CD4-positive, alpha-beta T cell treated with Interleukin-12 subunit alpha and Interleukin-12 subunit beta, for 1 hour (primary cell): ENCODE measurements around the gene PTGR2.
"Not testable (repeated sequence)": the region's sequence is repeated elsewhere in the genome, so short reads cannot be mapped to it uniquely, and the experiment has no call there.

Source experiments
- DNase-seq: peaks from one replicate; pipeline ENCODE4 v3.0.0-alpha.2; 2020

PTGR2 gene

GRCh38 chr14:73887694-73888459, 36.2 kb downstream of the PTGR2 start:
- no peak for DNase-seq

- DNase-seq: no peak
Measured at GRCh38 chr14:73888460-73888725, 36.8 kb downstream of the PTGR2 start.

- DNase-seq: no peak
Measured at GRCh38 chr14:73888971-73889370, 37.3 kb downstream of the PTGR2 start.

- no peak for DNase-seq
Measured at GRCh38 chr14:73889376-73889775, 37.7 kb downstream of the PTGR2 start.

- DNase-seq: not testable (repeated sequence)
Measured at GRCh38 chr14:73894180-73894687, 42.6 kb downstream of the PTGR2 start.

GRCh38 chr14:73895939-73896338, 44.3 kb downstream of the PTGR2 start:
- no peak for DNase-seq

- DNase-seq: no peak
Measured at GRCh38 chr14:73896521-73896920, 44.9 kb downstream of the PTGR2 start.

- DNase-seq: no peak
Measured at GRCh38 chr14:73903028-73903427, 51.4 kb downstream of the PTGR2 start.

GRCh38 chr14:73909681-73910080, 58.0 kb downstream of the PTGR2 start:
- DNase-seq: no peak

GRCh38 chr14:73913256-73913655, 61.6 kb downstream of the PTGR2 start:
- no peak for DNase-seq

GRCh38 chr14:73916324-73916723, 64.7 kb downstream of the PTGR2 start:
- no peak for DNase-seq

GRCh38 chr14:73919457-73919856, 67.8 kb downstream of the PTGR2 start:
- DNase-seq: not testable (repeated sequence)

GRCh38 chr14:73924337-73924736, 72.7 kb downstream of the PTGR2 start:
- DNase-seq: no peak
